CD14-positive monocyte (primary cell): ENCODE data around the gene ZBTB44. TPM values are rescaled to one million over a fixed set of nuclear protein-coding genes. Genes with fewer than 3 reads are reported as not detected.
A peak's percentile ranks its signal among the peaks of the same experiment; 100 is the strongest.

Experiments
- DNase-seq, 3 donors: peaks; one replicate each; pipeline ENCODE4 v3.0.0-alpha.2; 2011 to 2022
- H2AFZ ChIP-seq: 2 replicates; pipeline ENCODE4 v1.6.0; 2012; ENCODE audit warnings: mild to moderate bottlenecking, low read depth, low read length, inconsistent platforms; ENCODE audit not compliant: insufficient read depth, poor library complexity, severe bottlenecking
- H3K27ac ChIP-seq, 2 donors: 1 replicate in 1 of 2; 2 replicates in 1 of 2; pipeline ENCODE4 v1.5.1; 2012 to 2013; ENCODE audit warnings: low read length in 2 of 2, control low read depth in 1 of 2, inconsistent platforms in 1 of 2, low read depth in 1 of 2, mild to moderate bottlenecking in 1 of 2
- H3K27me3 ChIP-seq, 2 donors: one replicate each; pipeline versions ENCODE4 v1.6.0 to v1.6.1; 2011 to 2013; ENCODE audit warnings: low read length in 2 of 2; ENCODE audit not compliant: control insufficient read depth in 2 of 2, insufficient read depth in 2 of 2
- H3K36me3 ChIP-seq, 2 donors: replicated peaks in 1 of 2; 1 replicate in 1 of 2; 2 replicates in 1 of 2; pipeline versions ENCODE4 v1.5.1 to v1.6.1; 2012 to 2013; ENCODE audit warnings: low read length in 2 of 2, control low read depth in 1 of 2, inconsistent platforms in 1 of 2, mild to moderate bottlenecking in 1 of 2; ENCODE audit not compliant: insufficient read depth in 2 of 2, control insufficient read depth in 1 of 2
- H3K4me1 ChIP-seq, 2 donors: 1 replicate in 1 of 2; 2 replicates in 1 of 2; pipeline versions ENCODE4 v1.5.1 to v1.6.1; 2012 to 2013; ENCODE audit warnings: low read length in 2 of 2, control low read depth in 1 of 2, inconsistent platforms in 1 of 2, mild to moderate bottlenecking in 1 of 2, moderate library complexity in 1 of 2; ENCODE audit not compliant: insufficient read depth in 2 of 2, control insufficient read depth in 1 of 2
- H3K4me2 ChIP-seq: replicated peaks from 2 replicates; pipeline ENCODE3; 2012; ENCODE audit warnings: low read length, moderate library complexity, mild to moderate bottlenecking; ENCODE audit not compliant: poor library complexity, severe bottlenecking; ENCODE audit errors: extremely low read depth
- H3K4me3 ChIP-seq, 3 experiments: fragments of 200-600 bp in 1 of 3; sonication (generic) in 1 of 3; replicated peaks in 1 of 3; 1 replicate in 2 of 3; 2 replicates in 1 of 3; pipeline ENCODE4 v1.5.1; 2011 to 2013; ENCODE audit warnings: low read length in 3 of 3, mild to moderate bottlenecking in 3 of 3, control low read depth in 2 of 3, low read depth in 2 of 3, inconsistent platforms in 1 of 3, moderate library complexity in 1 of 3
- H3K79me2 ChIP-seq: 2 replicates; pipeline ENCODE4 v1.6.0; 2012; ENCODE audit warnings: mild to moderate bottlenecking, control low read depth, inconsistent platforms, low read length, moderate library complexity; ENCODE audit not compliant: insufficient read depth
- H3K9ac ChIP-seq: 2 replicates; pipeline ENCODE4 v1.6.0; 2017; ENCODE audit warnings: low read length, mild to moderate bottlenecking; ENCODE audit not compliant: insufficient read depth, poor library complexity, severe bottlenecking
- H3K9me3 ChIP-seq, 2 donors: replicated peaks in 1 of 2; 1 replicate in 1 of 2; 2 replicates in 1 of 2; pipeline versions ENCODE4 v1.5.1 to v1.6.1; 2012 to 2013; ENCODE audit warnings: low read length in 2 of 2, control low read depth in 1 of 2; ENCODE audit not compliant: control insufficient read depth in 1 of 2, insufficient read depth in 1 of 2
- H4K20me1 ChIP-seq: 2 replicates; pipeline ENCODE4 v1.6.0; 2012; ENCODE audit warnings: mild to moderate bottlenecking, low read length, control low read depth, moderate library complexity; ENCODE audit not compliant: insufficient read depth
- H3K27ac Mint-ChIP-seq, 7 donors: one replicate each; pipeline ENCODE4 v1.8.0; 2020; ENCODE audit warnings: mild to moderate bottlenecking in 7 of 7, mixed read lengths in 7 of 7, moderate library complexity in 6 of 7, inconsistent platforms in 2 of 7
- H3K27me3 Mint-ChIP-seq, 3 donors: one replicate each; pipeline ENCODE4 v1.8.0; 2021 to 2022; ENCODE audit warnings: low read depth in 3 of 3, mild to moderate bottlenecking in 3 of 3, mixed read lengths in 3 of 3, moderate library complexity in 3 of 3, inconsistent platforms in 1 of 3
- H3K36me3 Mint-ChIP-seq, 2 donors: one replicate each; pipeline ENCODE4 v1.8.0; 2020; ENCODE audit warnings: mixed read lengths in 2 of 2, inconsistent platforms in 1 of 2, mild to moderate bottlenecking in 1 of 2
- H3K4me1 Mint-ChIP-seq: one replicate; pipeline ENCODE4 v1.8.0; 2020; ENCODE audit warnings: mild to moderate bottlenecking, mixed read lengths
- H3K4me3 Mint-ChIP-seq, 2 donors: one replicate each; pipeline ENCODE4 v1.8.0; 2020; ENCODE audit warnings: mild to moderate bottlenecking in 2 of 2, mixed read lengths in 2 of 2, moderate library complexity in 1 of 2
- H3K9me3 Mint-ChIP-seq, 7 donors: one replicate each; pipeline ENCODE4 v1.8.0; 2020 to 2022; ENCODE audit warnings: mixed read lengths in 7 of 7, mild to moderate bottlenecking in 6 of 7, moderate library complexity in 6 of 7, inconsistent platforms in 2 of 7
- CTCF ChIP-seq: fragments of 200-600 bp; IDR thresholded peaks from one replicate; pipeline ENCODE4 v1.8.0; 2022; ENCODE audit warnings: antibody characterized with exemption, mild to moderate bottlenecking
- WGBS: methylation state at CpG from one replicate; pipeline ENCODE4 v1.1.5; 2013; ENCODE audit warnings: missing lambda C conversion rate; ENCODE audit not compliant: insufficient coverage; 5-methylcytosine and 5-hydroxymethylcytosine counted together
- intact Hi-C, 2 donors: fragments of 100-400 bp; cut with micrococcal nuclease; formaldehyde crosslinking; loops; one replicate each; pipeline versions ENCODE4 v1.15.0 to v1.15.1; 2023
- polyA plus RNA-seq, 3 donors: library from polyadenylated mRNA; depleted of rRNA in 1 of 3; unstranded in 2 of 3; stranded (reverse) in 1 of 3; fragments of 300-500 nt in 2 of 3; fragments of >200 nt in 1 of 3; fragmentation: Illumina TruSeq in 2 of 3; gene quantifications; 1 replicate in 2 of 3; 2 replicates in 1 of 3; pipeline ENCODE4 v1.2.3, GENCODE V29; 2012 to 2021

The ZBTB44 gene
- polyA plus RNA-seq, 3 donors = 2.4 to 21.3 (median 2.7) TPM

GRCh38 chr11:130220311-130221035 lies 94.2 kb downstream of the ZBTB44 start:
- H3K27me3 Mint-ChIP-seq = peaks cover 1 to 3% (median 2%) of the 10 kb centered on the region in 3 donors

GRCh38 chr11:130219148-130219547 lies 95.6 kb downstream of the ZBTB44 start:
- Mint-ChIP-seq H3K4me1 (no peaks in the 10 kb centered on the region), H3K27ac (no peak overlapping the region), H3K9me3 (peaks cover 0 to 4% (median 0%) of the 10 kb centered on the region in 7 donors), H3K27me3 (peaks cover 2 to 3% (median 3%) of the 10 kb centered on the region in 3 donors), H3K4me3 (peak overlapping the region in 1 of 2 donors; percentile 20), H3K36me3 (no peaks in the 10 kb centered on the region)
- Histone ChIP-seq H3K9ac (no peak overlapping the region), H3K27ac (no peak overlapping the region), H3K4me3 (no peak overlapping the region), H3K4me2 (no peak overlapping the region), H3K9me3 (no peaks in the 10 kb centered on the region), H2AFZ (no peak overlapping the region), H3K36me3 (no peaks in the 10 kb centered on the region), H3K79me2 (no peaks in the 10 kb centered on the region), H3K4me1 (no peaks in the 10 kb centered on the region), H4K20me1 (no peaks in the 10 kb centered on the region), H3K27me3 (no peaks in the 10 kb centered on the region)
- TF ChIP-seq CTCF = no peak
- DNase-seq = no peak
- WGBS = 96% methylated on average over 5 of the region's 8 CpGs
- intact Hi-C loops = no loop called here

More at GRCh38 chr11:130220311-130221035, 94.2 kb downstream of the ZBTB44 start:
- no peak for TF ChIP-seq CTCF
- no peak overlapping the region for H3K4me3 ChIP-seq
- Mint-ChIP-seq H3K36me3 (peaks cover 3% of the 10 kb centered on the region in 2 donors), H3K4me3 (no peak overlapping the region), H3K27ac (no peak overlapping the region), H3K4me1 (no peaks in the 10 kb centered on the region), H3K9me3 (peaks cover 0 to 4% (median 0%) of the 10 kb centered on the region in 7 donors)
- no peaks in the 10 kb centered on the region for H3K27me3 ChIP-seq
- no peak overlapping the region for H3K27ac ChIP-seq
- no peaks in the 10 kb centered on the region for H3K36me3 ChIP-seq
- H2AFZ ChIP-seq = no peak overlapping the region
- 90% methylated on average over 14 of the region's 19 CpGs for WGBS
- no peak overlapping the region for H3K9ac ChIP-seq
- H3K79me2 ChIP-seq = no peaks in the 10 kb centered on the region
- no peaks in the 10 kb centered on the region for H4K20me1 ChIP-seq
- no peaks in the 10 kb centered on the region for H3K9me3 ChIP-seq
- no peaks in the 10 kb centered on the region for H3K4me1 ChIP-seq
- DNase-seq = no peak
- H3K4me2 ChIP-seq = no peak overlapping the region
- intact Hi-C loops = no loop called here
